Esophagus squamous epithelium (tissue), 4 donors: ENCODE results near the gene GGA1.

Experiments
- POLR2A ChIP-seq, 4 donors: fragments of 450-650 bp; IDR thresholded peaks; one replicate each; pipeline ENCODE4 v1.6.1; 2017; ENCODE audit warnings: antibody characterized with exemption in 4 of 4, mild to moderate bottlenecking in 4 of 4, moderate library complexity in 3 of 4
- TF ChIP-seq, protein P1 (sequence below), 6 experiments: fragments of 450-650 bp in 4 of 6; fragments of 200-600 bp in 2 of 6; sonication (generic) in 2 of 6; IDR thresholded peaks; one replicate each; pipeline ENCODE4 v1.5.1; 2016 to 2019; ENCODE audit warnings: antibody characterized with exemption in 6 of 6, mild to moderate bottlenecking in 4 of 6, moderate library complexity in 4 of 6

GRCh38 chr22:37635157-37635556, 26.5 kb downstream of the GGA1 start:
- no peak for TF ChIP-seq POLR2A (IDR thresholded peaks at IDR 0.05)
- TF ChIP-seq, protein P1, sequence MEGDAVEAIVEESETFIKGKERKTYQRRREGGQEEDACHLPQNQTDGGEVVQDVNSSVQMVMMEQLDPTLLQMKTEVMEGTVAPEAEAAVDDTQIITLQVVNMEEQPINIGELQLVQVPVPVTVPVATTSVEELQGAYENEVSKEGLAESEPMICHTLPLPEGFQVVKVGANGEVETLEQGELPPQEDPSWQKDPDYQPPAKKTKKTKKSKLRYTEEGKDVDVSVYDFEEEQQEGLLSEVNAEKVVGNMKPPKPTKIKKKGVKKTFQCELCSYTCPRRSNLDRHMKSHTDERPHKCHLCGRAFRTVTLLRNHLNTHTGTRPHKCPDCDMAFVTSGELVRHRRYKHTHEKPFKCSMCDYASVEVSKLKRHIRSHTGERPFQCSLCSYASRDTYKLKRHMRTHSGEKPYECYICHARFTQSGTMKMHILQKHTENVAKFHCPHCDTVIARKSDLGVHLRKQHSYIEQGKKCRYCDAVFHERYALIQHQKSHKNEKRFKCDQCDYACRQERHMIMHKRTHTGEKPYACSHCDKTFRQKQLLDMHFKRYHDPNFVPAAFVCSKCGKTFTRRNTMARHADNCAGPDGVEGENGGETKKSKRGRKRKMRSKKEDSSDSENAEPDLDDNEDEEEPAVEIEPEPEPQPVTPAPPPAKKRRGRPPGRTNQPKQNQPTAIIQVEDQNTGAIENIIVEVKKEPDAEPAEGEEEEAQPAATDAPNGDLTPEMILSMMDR (IDR thresholded peaks at IDR 0.05), result no peak
